Ovary (tissue), 9 donors: ENCODE data around the gene CRHR2. TPM values are rescaled to one million over a fixed set of nuclear protein-coding genes. Genes with fewer than 3 reads are reported as not detected.

Source experiments
- DNase-seq, 5 donors: peaks; one replicate each; pipeline ENCODE4 v3.0.0-alpha.2; 2019 to 2020
- H3K27ac ChIP-seq, 2 donors: fragments of 200-600 bp; one replicate each; pipeline versions ENCODE4 v1.5.1 to v1.8.0; 2019 to 2022
- H3K27me3 ChIP-seq: fragments of 200-600 bp; one replicate; pipeline ENCODE4 v1.8.0; 2022
- H3K36me3 ChIP-seq: fragments of 200-600 bp; sonication (generic); one replicate; pipeline ENCODE4 v1.5.1; 2019
- H3K4me1 ChIP-seq: one replicate; pipeline ENCODE4 v1.8.1; 2013; ENCODE audit warnings: mild to moderate bottlenecking, moderate library complexity; ENCODE audit not compliant: insufficient read depth
- H3K4me3 ChIP-seq: fragments of 200-600 bp; sonication (generic); one replicate; pipeline ENCODE4 v1.5.1; 2017
- H3K9me3 ChIP-seq, 2 donors: fragments of 200-600 bp in 1 of 2; sonication (generic) in 1 of 2; one replicate each; pipeline versions ENCODE4 v1.5.1 to v1.8.1; 2013 to 2019; ENCODE audit warnings: mild to moderate bottlenecking in 1 of 2, moderate library complexity in 1 of 2
- EP300 ChIP-seq: sonication (generic); formaldehyde crosslinking; IDR thresholded peaks from one replicate; pipeline ENCODE4 v1.6.1; 2017; ENCODE audit warnings: antibody characterized with exemption
- POLR2A ChIP-seq: fragments of 450-650 bp; IDR thresholded peaks from one replicate; pipeline ENCODE4 v1.6.1; 2017; ENCODE audit warnings: antibody characterized with exemption, mild to moderate bottlenecking, moderate library complexity
- WGBS, 3 donors: extraction: QIAGEN DNeasy Blood & Tissue Kit in 1 of 3; methylation state at CpG; one replicate each; pipeline versions ENCODE4 v1.1.5 to v1.1.7; 2013 to 2017; 5-methylcytosine and 5-hydroxymethylcytosine counted together
- intact Hi-C, 4 donors: fragments of 100-400 bp; cut with DNase I; formaldehyde crosslinking; loops; one replicate each; pipeline versions ENCODE4 v1.11.0 to v1.15.1; 2022 to 2023
- polyA plus RNA-seq, 2 donors: library from polyadenylated mRNA; stranded (reverse); fragments of 200-250 nt in 1 of 2; fragments of 350-450 nt in 1 of 2; fragmentation: Illumina TruSeq in 1 of 2; extraction: RNeasy Lipid Tissue Mini Kit (QIAGEN cat#74804) in 1 of 2; gene quantifications; one replicate each; pipeline ENCODE4 v1.2.3, GENCODE V29; 2013 to 2014
- total RNA-seq, 7 donors: library from RNA; depleted of rRNA in 2 of 7; stranded (reverse); fragments of >200 nt in 2 of 7; fragmentation: NEBNext Ultra II Directional in 3 of 7; extraction: Animal tissue kit (Norgen Biotek cat#: 25700) in 3 of 7; gene quantifications; one replicate each; pipeline versions ENCODE4 v1.1.0 to v1.2.4, GENCODE V29; 2016 to 2023
- TF ChIP-seq, protein P1 (sequence below), 3 donors: fragments of 450-650 bp in 2 of 3; fragments of 200-600 bp in 1 of 3; IDR thresholded peaks; one replicate each; pipeline versions ENCODE4 v1.5.1 to v1.8.0; 2016 to 2022; ENCODE audit warnings: antibody characterized with exemption in 3 of 3, mild to moderate bottlenecking in 1 of 3
- donor health status: DM: no; HTN: no; CAD: no; lungs with moderate emphysema.
- donor health status: DM: no; HTN: no; CAD: no.
- donor health status: Bipolar disorder and iron deficiency.
- donor health status: DM: yes; HTN: yes; CAD: no.
- donor health status: DM: no; HTN: no; CAD: no.
- donor health status: DM: yes; HTN: yes; CAD: no.

The CRHR2 gene
- total and polyA plus RNA-seq, 9 donors, result 0.08 to 1.1 (median 0.77) TPM; not detected in 4

DNA sequence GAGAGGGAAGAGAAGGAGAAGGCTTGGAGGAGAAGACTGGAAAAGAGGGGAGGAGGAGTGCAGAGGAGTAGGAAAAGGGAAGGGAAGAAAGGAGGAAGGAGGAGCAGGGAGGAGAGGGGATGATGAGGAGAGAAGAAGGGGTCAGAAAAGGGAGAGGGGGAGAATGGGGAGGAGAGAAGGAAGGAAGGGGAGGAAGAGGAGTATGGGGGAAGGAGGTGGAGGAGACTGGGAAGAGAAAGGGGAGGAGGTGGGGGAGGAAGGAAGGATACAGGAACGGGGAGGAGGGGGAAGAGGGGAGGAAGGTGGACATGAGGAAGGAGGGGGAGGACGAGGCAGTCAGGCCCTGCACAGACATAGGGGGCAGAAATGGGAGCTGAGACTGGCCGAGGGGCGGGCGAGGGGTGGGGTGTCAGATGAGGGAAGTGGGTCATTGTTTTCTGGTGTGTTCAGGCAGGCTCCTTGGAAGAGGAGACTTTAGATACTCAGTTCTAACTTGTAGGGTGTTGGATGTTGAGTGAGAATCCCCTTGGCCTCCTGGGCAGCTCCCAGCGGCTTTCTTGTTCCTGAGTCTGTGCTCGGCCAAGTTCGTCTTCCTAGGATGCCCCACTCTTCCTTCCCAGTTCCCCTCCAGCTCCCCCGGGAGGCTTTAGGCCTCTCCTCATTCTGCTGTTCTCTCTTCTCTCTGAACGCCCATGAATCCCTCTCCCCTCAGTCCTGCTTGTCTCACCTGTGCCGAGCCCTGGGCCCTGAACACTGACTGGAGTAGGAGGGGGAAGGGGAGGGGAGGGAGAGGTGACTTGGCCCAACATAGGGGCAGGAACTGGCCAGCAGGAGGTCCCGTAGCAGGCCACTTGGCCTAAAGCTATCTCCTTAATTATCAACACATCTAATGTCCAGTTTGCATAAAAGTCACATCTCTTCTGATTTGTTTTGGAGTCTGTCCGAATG is 12.8 kb upstream of the CRHR2 start:
- Histone ChIP-seq H3K36me3 (no peaks in the 10 kb centered on the region), H3K4me1 (peaks cover 3% of the 10 kb centered on the region), H3K9me3 (no peaks in the 10 kb centered on the region), H3K27ac (no peak overlapping the region), H3K4me3 (no peak overlapping the region), H3K27me3 (no peaks in the 10 kb centered on the region)
- intact Hi-C loops, result loop anchor here in 1 of 4 donors (10.0 kb wide), 1 partner anchor 750 kb away; no protein-coding TSS in a partner anchor
- WGBS, 3 donors, result 75 to 83% (median 76%) methylated on average over 13 of the region's 13 CpGs
- no peak for DNase-seq
- no peak for TF ChIP-seq POLR2A
- TF ChIP-seq EP300, result no peak
- TF ChIP-seq, protein P1, sequence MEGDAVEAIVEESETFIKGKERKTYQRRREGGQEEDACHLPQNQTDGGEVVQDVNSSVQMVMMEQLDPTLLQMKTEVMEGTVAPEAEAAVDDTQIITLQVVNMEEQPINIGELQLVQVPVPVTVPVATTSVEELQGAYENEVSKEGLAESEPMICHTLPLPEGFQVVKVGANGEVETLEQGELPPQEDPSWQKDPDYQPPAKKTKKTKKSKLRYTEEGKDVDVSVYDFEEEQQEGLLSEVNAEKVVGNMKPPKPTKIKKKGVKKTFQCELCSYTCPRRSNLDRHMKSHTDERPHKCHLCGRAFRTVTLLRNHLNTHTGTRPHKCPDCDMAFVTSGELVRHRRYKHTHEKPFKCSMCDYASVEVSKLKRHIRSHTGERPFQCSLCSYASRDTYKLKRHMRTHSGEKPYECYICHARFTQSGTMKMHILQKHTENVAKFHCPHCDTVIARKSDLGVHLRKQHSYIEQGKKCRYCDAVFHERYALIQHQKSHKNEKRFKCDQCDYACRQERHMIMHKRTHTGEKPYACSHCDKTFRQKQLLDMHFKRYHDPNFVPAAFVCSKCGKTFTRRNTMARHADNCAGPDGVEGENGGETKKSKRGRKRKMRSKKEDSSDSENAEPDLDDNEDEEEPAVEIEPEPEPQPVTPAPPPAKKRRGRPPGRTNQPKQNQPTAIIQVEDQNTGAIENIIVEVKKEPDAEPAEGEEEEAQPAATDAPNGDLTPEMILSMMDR (IDR thresholded peaks at IDR 0.05), result no peak

DNA sequence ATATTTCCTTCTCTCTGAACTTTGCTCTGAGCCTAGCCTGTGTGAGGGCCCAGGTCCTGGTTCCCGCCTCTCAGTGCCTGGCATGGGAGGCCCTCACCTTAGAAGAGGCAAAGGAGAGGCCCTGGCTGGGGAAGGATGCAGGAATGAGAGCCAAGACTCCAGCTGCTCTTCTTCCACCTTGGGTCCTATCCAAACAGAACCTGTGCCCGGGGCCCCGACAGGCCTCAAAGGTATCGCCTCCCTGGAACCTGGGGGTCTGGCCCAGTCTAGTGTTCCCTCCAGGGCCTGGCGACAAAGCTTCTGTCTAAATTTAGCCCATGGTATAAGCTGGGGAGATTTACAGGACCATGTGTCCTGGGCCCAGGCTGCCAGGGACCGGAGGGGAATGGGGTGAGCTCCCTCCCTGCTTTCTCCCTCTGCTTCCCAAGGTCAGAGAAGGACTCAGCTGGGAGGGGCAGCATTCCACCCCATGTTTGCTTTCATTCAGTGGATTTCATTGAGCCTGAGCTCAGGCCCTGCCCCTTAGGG is 12.0 kb upstream of the CRHR2 start:
- WGBS, 3 donors, result 25 to 39% (median 39%) methylated on average over 6 of the region's 6 CpGs
- no peak overlapping the region for H3K27ac ChIP-seq

DNA sequence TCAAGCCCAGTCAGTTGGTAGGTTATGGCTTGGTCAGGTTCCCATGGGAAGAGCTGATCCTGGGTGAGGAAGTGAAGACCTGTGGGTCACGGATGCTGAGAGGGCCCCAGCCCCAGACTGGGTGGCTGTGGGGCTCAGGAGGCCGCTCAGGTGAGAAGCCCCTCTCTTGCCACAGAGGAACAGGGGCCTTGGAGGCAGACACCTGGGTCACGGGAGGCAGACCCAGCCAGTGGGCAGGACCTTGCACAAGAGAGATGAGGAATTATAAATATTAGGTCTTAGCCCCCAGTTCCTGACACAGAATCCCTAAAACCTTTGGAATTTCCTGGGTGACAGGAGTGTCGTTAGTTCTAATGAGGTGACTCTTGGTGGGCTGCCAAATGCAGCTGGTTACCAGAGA is 10.6 kb upstream of the CRHR2 start:
- 77 to 87% (median 85%) methylated on average over 4 of the region's 4 CpGs for WGBS, 3 donors

More for the DNA sequence above, 12.0 kb upstream of the CRHR2 start:
- TF ChIP-seq, protein P1 (IDR thresholded peaks at IDR 0.05), result no peak
- TF ChIP-seq POLR2A (no peak), EP300 (no peak)
- peak; percentile 61 to 79 (median 71) for DNase-seq
- Histone ChIP-seq H3K4me3 (no peak overlapping the region), H3K9me3 (no peaks in the 10 kb centered on the region), H3K4me1 (peaks cover 3% of the 10 kb centered on the region), H3K36me3 (no peaks in the 10 kb centered on the region), H3K27me3 (no peaks in the 10 kb centered on the region)
- intact Hi-C loops, result loop anchor here in 1 of 4 donors (10.0 kb wide), 1 partner anchor 751 kb away; no protein-coding TSS in a partner anchor

DNA sequence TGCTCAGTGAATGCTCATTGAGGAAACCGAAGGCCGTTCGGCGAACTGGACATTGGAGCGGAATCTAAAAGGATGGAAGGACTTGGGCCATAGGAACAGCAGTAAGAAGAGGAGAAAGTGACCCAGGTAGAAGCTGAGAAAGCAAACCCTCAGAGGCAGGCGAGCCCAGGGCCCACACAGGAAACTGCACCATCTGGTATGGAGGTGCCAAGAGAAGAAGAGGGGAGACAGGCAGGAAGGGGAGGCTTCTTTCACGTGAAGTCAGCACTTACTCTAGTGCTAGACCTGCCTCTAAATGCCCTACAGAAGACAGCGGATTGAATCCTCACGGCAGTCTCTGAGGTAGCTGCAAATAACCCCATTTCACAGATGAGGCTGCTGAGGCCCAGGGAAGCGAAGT is 10.2 kb upstream of the CRHR2 start:
- Histone ChIP-seq H3K36me3 (no peaks in the 10 kb centered on the region), H3K4me1 (peaks cover 3% of the 10 kb centered on the region), H3K9me3 (no peaks in the 10 kb centered on the region), H3K27ac (no peak overlapping the region), H3K27me3 (no peaks in the 10 kb centered on the region), H3K4me3 (no peak overlapping the region)
- DNase-seq, result no peak
- WGBS, 3 donors, result 92 to 93% (median 93%) methylated on average over 10 of the region's 10 CpGs
- intact Hi-C loops, result loop anchor here in 1 of 4 donors (10.0 kb wide), 1 partner anchor 752 kb away; no protein-coding TSS in a partner anchor
- no peak for TF ChIP-seq EP300
- TF ChIP-seq POLR2A, result no peak
- TF ChIP-seq, protein P1 (IDR thresholded peaks at IDR 0.05), result no peak

More for the DNA sequence above, 10.6 kb upstream of the CRHR2 start:
- Histone ChIP-seq H3K9me3 (no peaks in the 10 kb centered on the region), H3K36me3 (no peaks in the 10 kb centered on the region), H3K4me1 (peaks cover 3% of the 10 kb centered on the region), H3K4me3 (no peak overlapping the region), H3K27me3 (no peaks in the 10 kb centered on the region), H3K27ac (no peak overlapping the region)
- no peak for DNase-seq
- intact Hi-C loops, result loop anchor here in 1 of 4 donors (10.0 kb wide), 1 partner anchor 752 kb away; no protein-coding TSS in a partner anchor
- TF ChIP-seq, protein P1 (IDR thresholded peaks at IDR 0.05), result no peak
- TF ChIP-seq EP300, result no peak
- no peak for TF ChIP-seq POLR2A
